ENCODE results near the gene FBXL4.

Gene FBXL4

GRCh38 chr6:98880486-98880885, 67.3 kb downstream of the FBXL4 start:
- no peak for DNase-seq (ENCODE audit: low spot score)

- DNase-seq (ENCODE audit: low spot score) = no peak
Measured at GRCh38 chr6:98877250-98877649, 70.5 kb downstream of the FBXL4 start.

GRCh38 chr6:98875375-98875774, 72.4 kb downstream of the FBXL4 start:
- no peak for DNase-seq (ENCODE audit: low spot score)

- no peak for DNase-seq (ENCODE audit: low spot score)
Measured at GRCh38 chr6:98871821-98872220, 75.9 kb downstream of the FBXL4 start.

- DNase-seq (ENCODE audit: low spot score) = no peak
Measured at GRCh38 chr6:98871057-98871456, 76.7 kb downstream of the FBXL4 start.

- no peak for DNase-seq (ENCODE audit: low spot score)
Measured at GRCh38 chr6:98864497-98864896, 83.2 kb downstream of the FBXL4 start.

- no peak for DNase-seq (ENCODE audit: low spot score)
Measured at GRCh38 chr6:98848539-98849242, 99.1 kb downstream of the FBXL4 start.

- no peak for DNase-seq (ENCODE audit: low spot score)
Measured at GRCh38 chr6:98847779-98848538, 99.8 kb downstream of the FBXL4 start.

GRCh38 chr6:98847416-98847778, 100.3 kb downstream of the FBXL4 start:
- DNase-seq (ENCODE audit: low spot score) = no peak

GRCh38 chr6:98846021-98846380, 101.7 kb downstream of the FBXL4 start:
- no peak for DNase-seq (ENCODE audit: low spot score)

GRCh38 chr6:98845211-98846020, 102.3 kb downstream of the FBXL4 start:
- peak; percentile 67 for DNase-seq (ENCODE audit: low spot score)

GRCh38 chr6:98844244-98845210, 103.2 kb downstream of the FBXL4 start:
- DNase-seq (ENCODE audit: low spot score) = no peak

GRCh38 chr6:98843271-98844243, 104.2 kb downstream of the FBXL4 start:
- DNase-seq (ENCODE audit: low spot score) = no peak

GRCh38 chr6:98842342-98843180, 105.2 kb downstream of the FBXL4 start:
- DNase-seq (ENCODE audit: low spot score) = no peak

GRCh38 chr6:98841621-98842341, 106.0 kb downstream of the FBXL4 start:
- DNase-seq (ENCODE audit: low spot score) = no peak

GRCh38 chr6:98840996-98841513, 106.7 kb downstream of the FBXL4 start:
- no peak for DNase-seq (ENCODE audit: low spot score)

GRCh38 chr6:98840385-98840784, 107.4 kb downstream of the FBXL4 start:
- DNase-seq (ENCODE audit: low spot score) = no peak

GRCh38 chr6:98839781-98840361, 107.9 kb downstream of the FBXL4 start:
- DNase-seq (ENCODE audit: low spot score) = peak; percentile 43
